ENCODE results near the gene SRL. TPM values are rescaled to one million over a fixed set of nuclear protein-coding genes. Genes with fewer than 3 reads are reported as not detected.
"Not testable (repeated sequence)": the region's sequence is repeated elsewhere in the genome, so short reads cannot be mapped to it uniquely, and the experiment has no call there.

Gene SRL
- total and polyA plus RNA-seq, 2 donors (not counting 1 experiment from before 2014, with no cell fraction given), result not detected

- Mint-ChIP-seq H3K4me1 (peaks cover 6% of the 10 kb centered on the region), H3K4me3 (peak overlapping the region; percentile 97), H3K27ac (peak overlapping the region; percentile 98), H3K27me3 (no peaks in the 10 kb centered on the region), H3K9me3 (ENCODE audit: insufficient read depth) (no peaks in the 10 kb centered on the region)
- ChIA-PET CTCF (interaction anchor here (0.6 to 5.7 kb wide), 38 partner anchors 9 to 1532 kb away, joined by 3 to 97 read pairs (median 4); partner anchors contain the start of genes ADCY9, CREBBP and TFAP4), POLR2A (interaction anchor here (0.6 to 2.6 kb wide), 10 partner anchors 13 to 401 kb away, joined by 3 to 26 read pairs (median 4); partner anchors contain the start of genes PAM16 and TFAP4)
- Histone ChIP-seq H3K9me3 (ENCODE audit: control extremely low read depth in 1 of 3, control insufficient read depth in 2 of 3, insufficient read depth in 1 of 3, low read length in 2 of 3) (peaks cover 0 to 7% (median 0%) of the 10 kb centered on the region in 3 donors), H3K9ac (ENCODE audit: low read length) (peak overlapping the region; percentile 87), H2AFZ (ENCODE audit: insufficient read depth, low read depth, low read length, poor library complexity, severe bottlenecking) (peak overlapping the region; percentile 96), H3K79me2 (ENCODE audit: control insufficient read depth, insufficient read depth, low read length) (no peaks in the 10 kb centered on the region), H3K36me3 (replicated peaks in 1 of 2; ENCODE audit: control extremely low read depth in 1 of 2, control insufficient read depth in 1 of 2, extremely low read depth in 1 of 2, insufficient read depth in 2 of 2, low read length in 1 of 2) (peaks cover 0 to 6% of the 10 kb centered on the region in 2 experiments), H3K4me1 (ENCODE audit: control insufficient read depth in 2 of 2, insufficient read depth in 2 of 2, low read length in 2 of 2) (peaks cover 0 to 11% of the 10 kb centered on the region in 2 donors), H3K4me2 (replicated peaks; ENCODE audit: low read depth, low read length, poor library complexity, severe bottlenecking) (peak overlapping the region; percentile 87), H3K4me3 (ENCODE audit: control extremely low read depth in 1 of 5, extremely low read depth in 1 of 5, insufficient read depth in 1 of 5, low read depth in 2 of 5, low read length in 4 of 5) (peak overlapping the region; percentile 22 to 90 (median 80)), H4K20me1 (ENCODE audit: control insufficient read depth, insufficient read depth, low read length, poor library complexity, severe bottlenecking) (no peaks in the 10 kb centered on the region), H3K27ac (ENCODE audit: low read length in 2 of 2) (peak overlapping the region; percentile 73 to 88), H3K27me3 (replicated peaks in 1 of 4; ENCODE audit: control extremely low read depth in 1 of 4, control insufficient read depth in 3 of 4, insufficient read depth in 4 of 4, low read length in 3 of 4) (no peaks in the 10 kb centered on the region)
- peak; percentile 100 for DNase-seq
- no peak for TF ChIP-seq EZH2 (IDR thresholded peaks at IDR 0.05; ENCODE audit: borderline replicate concordance, insufficient read depth, low read depth, low read length, poor library complexity, severe bottlenecking)
- TF ChIP-seq CTCF (IDR thresholded peaks at IDR 0.05), result no peak
- intact Hi-C loops (cut with micrococcal nuclease), result loop anchor here (1.0 to 5.0 kb wide), 6 partner anchors 18 to 844 kb away; partner anchors contain the start of genes CREBBP and EEF2KMT
- ATAC-seq (ENCODE audit: low read depth), result peak; percentile 96
- WGBS (ENCODE audit: insufficient coverage), result 1% methylated on average over 80 of the region's 80 CpGs
Measured at GRCh38 chr16:4253394-4254150, 11.7 kb upstream of the SRL start.

- not testable (repeated sequence) for H3K27me3 Mint-ChIP-seq; H3K4me1 Mint-ChIP-seq; DNase-seq; ATAC-seq (ENCODE audit: low read depth); H3K9me3 ChIP-seq (ENCODE audit: control extremely low read depth in 1 of 3, control insufficient read depth in 2 of 3, insufficient read depth in 1 of 3, low read length in 2 of 3); H3K9me3 Mint-ChIP-seq (ENCODE audit: insufficient read depth); H3K79me2 ChIP-seq (ENCODE audit: control insufficient read depth, insufficient read depth, low read length); H4K20me1 ChIP-seq (ENCODE audit: control insufficient read depth, insufficient read depth, low read length, poor library complexity, severe bottlenecking); H3K36me3 ChIP-seq (replicated peaks in 1 of 2; ENCODE audit: control extremely low read depth in 1 of 2, control insufficient read depth in 1 of 2, extremely low read depth in 1 of 2, insufficient read depth in 2 of 2, low read length in 1 of 2); H3K27me3 ChIP-seq (replicated peaks in 1 of 4; ENCODE audit: control extremely low read depth in 1 of 4, control insufficient read depth in 3 of 4, insufficient read depth in 4 of 4, low read length in 3 of 4)
- Histone ChIP-seq H3K27ac (ENCODE audit: low read length in 2 of 2) (peak overlapping the region; percentile 73 to 88), H3K4me2 (replicated peaks; ENCODE audit: low read depth, low read length, poor library complexity, severe bottlenecking) (peak overlapping the region; percentile 87), H2AFZ (ENCODE audit: insufficient read depth, low read depth, low read length, poor library complexity, severe bottlenecking) (peak overlapping the region; percentile 96), H3K9ac (ENCODE audit: low read length) (peak overlapping the region; percentile 87), H3K4me3 (ENCODE audit: control extremely low read depth in 1 of 5, extremely low read depth in 1 of 5, insufficient read depth in 1 of 5, low read depth in 2 of 5, low read length in 4 of 5) (peak overlapping the region; percentile 22 to 90 (median 80)), H3K4me1 (ENCODE audit: control insufficient read depth in 2 of 2, insufficient read depth in 2 of 2, low read length in 2 of 2) (peaks cover 0 to 11% of the 10 kb centered on the region in 2 donors)
- intact Hi-C loops (cut with micrococcal nuclease), result loop anchor here (5.0 kb wide), 2 partner anchors 371 to 844 kb away; partner anchors contain the start of genes CREBBP and EEF2KMT
- Mint-ChIP-seq H3K4me3 (peak overlapping the region; percentile 97), H3K27ac (peak overlapping the region; percentile 98)
- CTCF ChIA-PET, result interaction anchor here (1.5 to 5.7 kb wide), 11 partner anchors 13 to 313 kb away, joined by 3 to 97 read pairs (median 11); partner anchors contain the start of gene TFAP4
- 65% methylated on average over 19 of the region's 23 CpGs for WGBS (ENCODE audit: insufficient coverage)
- POLR2A ChIA-PET, result interaction anchor here (1.1 to 2.6 kb wide), 6 partner anchors 17 to 372 kb away, joined by 3 to 26 read pairs (median 4); partner anchors contain the start of genes PAM16 and TFAP4
Measured at GRCh38 chr16:4253012-4253393, 11.1 kb upstream of the SRL start.
